Smooth muscle cell (in vitro differentiated cells): Measurements from ENCODE around the gene CEBPB. TPM values are rescaled to one million over a fixed set of nuclear protein-coding genes. Genes with fewer than 3 reads are reported as not detected.
A peak's percentile ranks its signal among the peaks of the same experiment; 100 is the strongest.
"Not testable (repeated sequence)": the region's sequence is repeated elsewhere in the genome, so short reads cannot be mapped to it uniquely, and the experiment has no call there.

Experiments used
- DNase-seq: peaks from one replicate; lab custom pipeline; 2025; ENCODE audit not compliant: unreplicated experiment; lab: John Stamatoyannopoulos, UW
- H2AFZ ChIP-seq: fragments of 200-600 bp; sonication (generic); 2 replicates; pipeline ENCODE4 v1.6.0; 2016; ENCODE audit warnings: antibody characterized with exemption, low read depth, mild to moderate bottlenecking
- H3F3A ChIP-seq: fragments of 200-600 bp; sonication (generic); 2 replicates; pipeline ENCODE4 v1.6.0; 2017; ENCODE audit warnings: antibody characterized with exemption, low read depth
- H3K27ac ChIP-seq: fragments of 200-600 bp; sonication (generic); 2 replicates; pipeline ENCODE4 v1.5.1; 2016; ENCODE audit warnings: low read depth, mild to moderate bottlenecking
- H3K27me3 ChIP-seq: fragments of 200-600 bp; sonication (generic); 2 replicates; pipeline ENCODE4 v1.6.1; 2016; ENCODE audit warnings: low read depth, mild to moderate bottlenecking
- H3K36me3 ChIP-seq: fragments of 200-600 bp; sonication (generic); 2 replicates; pipeline ENCODE4 v1.5.1; 2016; ENCODE audit warnings: low read depth
- H3K4me1 ChIP-seq: fragments of 200-600 bp; sonication (generic); 2 replicates; pipeline ENCODE4 v1.5.1; 2016; ENCODE audit warnings: low read depth
- H3K4me2 ChIP-seq: fragments of 200-600 bp; sonication (generic); 2 replicates; pipeline ENCODE4 v1.6.0; 2016; ENCODE audit warnings: mild to moderate bottlenecking
- H3K4me3 ChIP-seq: fragments of 200-600 bp; sonication (generic); 2 replicates; pipeline ENCODE4 v1.5.1; 2016; ENCODE audit warnings: mild to moderate bottlenecking
- H3K79me2 ChIP-seq: fragments of 200-600 bp; sonication (generic); 2 replicates; pipeline ENCODE4 v1.6.0; 2016; ENCODE audit warnings: low read depth, mild to moderate bottlenecking
- H3K9ac ChIP-seq: fragments of 200-600 bp; sonication (generic); 2 replicates; pipeline ENCODE4 v1.6.0; 2016; ENCODE audit warnings: low read depth
- H3K9me3 ChIP-seq: fragments of 200-600 bp; sonication (generic); replicated peaks from 2 replicates; pipeline ENCODE4 v1.5.1; 2016; ENCODE audit warnings: low read depth
- H4K20me1 ChIP-seq: fragments of 200-600 bp; sonication (generic); 2 replicates; pipeline ENCODE4 v1.6.0; 2016; ENCODE audit warnings: low read depth
- WGBS: methylation state at CpG from one replicate; pipeline ENCODE4 v1.1.7; 2016; ENCODE audit warnings: low lambda C conversion rate; 5-methylcytosine and 5-hydroxymethylcytosine counted together
- polyA plus RNA-seq: library from polyadenylated mRNA; unstranded; fragments of >200 nt; fragmentation: Nextera tagmentation; extraction: Ambion mirVana; gene quantifications from 2 replicates; pipeline ENCODE4 v1.2.1, GENCODE V29; 2016
- total RNA-seq: library from RNA; depleted of rRNA; stranded (reverse); fragments of >200 nt; gene quantifications from 2 replicates; pipeline ENCODE4 v1.2.3, GENCODE V29; 2014
- TF ChIP-seq, protein P1 (sequence below): fragments of 200-600 bp; sonication (generic); IDR thresholded peaks from 2 replicates; pipeline ENCODE4 v1.5.1; 2017; ENCODE audit warnings: borderline replicate concordance, mild to moderate bottlenecking, antibody characterized with exemption; ENCODE audit not compliant: insufficient read depth, poor library complexity, severe bottlenecking

Gene CEBPB
- total and polyA plus RNA-seq, 2 experiments from 2014 or later, result 38.0 to 117 TPM

DNA sequence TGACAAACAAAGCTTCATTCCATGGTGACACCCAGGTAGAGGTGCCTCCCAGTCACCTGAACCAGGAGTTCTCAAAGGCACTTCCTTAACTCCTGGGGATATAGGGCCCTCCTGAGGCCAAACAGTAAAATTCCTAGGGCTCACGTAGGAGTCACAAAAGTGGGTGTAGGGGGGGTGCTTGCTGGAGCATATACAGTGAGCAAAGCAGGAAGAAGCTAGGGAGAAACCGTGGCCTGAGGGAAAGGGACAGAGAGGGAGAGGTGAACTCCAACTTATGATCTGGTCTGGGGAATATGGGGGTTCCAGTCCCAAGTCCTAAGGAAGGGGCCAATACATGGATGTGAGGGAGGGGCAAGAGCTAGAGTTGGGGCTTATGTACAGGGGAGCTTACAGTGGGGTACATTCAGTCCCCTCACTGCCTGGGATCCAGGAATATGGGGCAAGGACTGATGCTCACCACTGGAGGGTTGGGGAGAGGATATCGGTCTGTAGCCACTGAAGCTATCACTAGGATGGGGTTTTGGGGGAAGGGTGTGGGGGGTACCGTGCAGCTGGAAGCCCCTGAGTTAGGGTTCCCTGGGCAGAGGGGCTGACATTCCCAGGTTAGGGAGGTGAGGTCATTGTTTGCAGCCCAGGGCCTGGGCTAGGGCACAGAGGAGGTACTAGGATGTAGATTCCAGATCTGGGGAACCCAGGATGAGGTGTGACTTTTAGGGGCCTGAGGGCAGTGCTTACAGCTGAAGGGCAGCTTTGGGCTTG lies 38.1 kb upstream of the CEBPB start:
- Histone ChIP-seq H3K4me1 (peaks cover 10% of the 10 kb centered on the region), H2AFZ (no peak overlapping the region)
- no peak for DNase-seq

GRCh38 chr20:50153153-50153499 lies 37.5 kb upstream of the CEBPB start:
- no peak for DNase-seq

More for the DNA sequence above, 38.1 kb upstream of the CEBPB start:
- H3K9me3 ChIP-seq, result no peaks in the 10 kb centered on the region
- H3F3A ChIP-seq, result no peaks in the 10 kb centered on the region
- no peaks in the 10 kb centered on the region for H3K27me3 ChIP-seq
- TF ChIP-seq, protein P1, sequence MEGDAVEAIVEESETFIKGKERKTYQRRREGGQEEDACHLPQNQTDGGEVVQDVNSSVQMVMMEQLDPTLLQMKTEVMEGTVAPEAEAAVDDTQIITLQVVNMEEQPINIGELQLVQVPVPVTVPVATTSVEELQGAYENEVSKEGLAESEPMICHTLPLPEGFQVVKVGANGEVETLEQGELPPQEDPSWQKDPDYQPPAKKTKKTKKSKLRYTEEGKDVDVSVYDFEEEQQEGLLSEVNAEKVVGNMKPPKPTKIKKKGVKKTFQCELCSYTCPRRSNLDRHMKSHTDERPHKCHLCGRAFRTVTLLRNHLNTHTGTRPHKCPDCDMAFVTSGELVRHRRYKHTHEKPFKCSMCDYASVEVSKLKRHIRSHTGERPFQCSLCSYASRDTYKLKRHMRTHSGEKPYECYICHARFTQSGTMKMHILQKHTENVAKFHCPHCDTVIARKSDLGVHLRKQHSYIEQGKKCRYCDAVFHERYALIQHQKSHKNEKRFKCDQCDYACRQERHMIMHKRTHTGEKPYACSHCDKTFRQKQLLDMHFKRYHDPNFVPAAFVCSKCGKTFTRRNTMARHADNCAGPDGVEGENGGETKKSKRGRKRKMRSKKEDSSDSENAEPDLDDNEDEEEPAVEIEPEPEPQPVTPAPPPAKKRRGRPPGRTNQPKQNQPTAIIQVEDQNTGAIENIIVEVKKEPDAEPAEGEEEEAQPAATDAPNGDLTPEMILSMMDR, result no peak
- WGBS, result 22% methylated on average over 4 of the region's 4 CpGs
- H3K9ac ChIP-seq, result peak overlapping the region; percentile 95
- H4K20me1 ChIP-seq, result peaks cover 32% of the 10 kb centered on the region
- peaks cover 58% of the 10 kb centered on the region for H3K79me2 ChIP-seq
- H3K36me3 ChIP-seq, result no peaks in the 10 kb centered on the region
- H3K27ac ChIP-seq, result peak overlapping the region; percentile 75
- peak overlapping the region; percentile 96 for H3K4me3 ChIP-seq
- peak overlapping the region; percentile 100 for H3K4me2 ChIP-seq

DNA sequence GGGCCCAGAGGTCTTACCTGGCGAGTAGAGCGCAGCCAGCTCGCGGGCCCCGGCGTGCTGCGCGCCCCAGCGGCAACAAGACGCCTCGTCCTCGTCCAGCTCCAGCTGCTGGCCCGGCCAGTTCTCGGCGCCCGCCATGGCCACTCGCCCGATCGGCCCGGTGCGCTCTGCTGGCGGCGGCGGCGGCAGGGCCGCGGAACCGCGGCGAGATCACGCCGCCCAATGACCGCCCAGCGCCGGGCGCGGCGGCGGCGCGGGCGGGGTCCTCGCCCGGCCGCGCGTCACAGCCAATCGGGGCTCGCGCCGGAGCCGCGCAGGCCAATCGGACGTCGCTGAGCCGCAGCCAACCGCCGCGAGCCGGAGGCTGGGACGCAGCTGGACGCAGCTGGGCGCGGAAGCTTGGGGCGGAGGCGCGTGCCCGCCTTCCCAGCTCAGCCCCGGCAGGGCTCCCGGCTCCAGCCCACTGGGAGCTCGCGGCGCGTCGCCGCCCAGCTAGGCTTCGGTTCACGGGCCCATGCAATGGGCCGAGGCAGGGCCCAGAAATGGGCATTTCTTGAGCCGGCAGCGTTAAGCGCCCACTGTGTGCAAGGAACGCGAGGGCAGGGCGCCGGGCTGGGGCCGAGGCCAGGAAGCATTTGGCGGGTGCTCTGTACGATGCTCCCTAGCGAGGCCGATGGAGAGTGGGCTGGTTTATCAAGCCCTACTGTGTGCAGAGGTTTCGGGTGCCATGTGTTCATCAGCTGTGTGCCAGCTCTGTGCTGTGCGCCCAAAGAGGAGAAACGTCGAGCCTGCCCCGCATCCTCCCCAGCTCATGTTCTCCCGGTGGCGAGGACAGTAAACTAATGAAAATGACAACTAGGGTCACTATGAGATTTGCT lies 36.9 kb upstream of the CEBPB start, which contains the start of gene PEDS1:
PEDS1 (minus strand) TSS at position 224 of the 878 bp plus-strand sequence; CDS start at position 138, 86 bp downstream.
- TF ChIP-seq, protein P1, result no peak
- 7% methylated on average over 62 of the region's 99 CpGs for WGBS
- Histone ChIP-seq H3F3A (no peaks in the 10 kb centered on the region), H3K9ac (peak within 1 kb of the TSS; percentile 95), H3K79me2 (peaks cover 47% of the 10 kb centered on the region), H3K9me3 (no peaks in the 10 kb centered on the region), H3K4me1 (peaks cover 10% of the 10 kb centered on the region), H3K36me3 (no peaks in the 10 kb centered on the region), H2AFZ (peak within 1 kb of the TSS; percentile 52), H4K20me1 (peaks cover 27% of the 10 kb centered on the region), H3K27ac (peak within 1 kb of the TSS; percentile 75), H3K4me2 (peak within 1 kb of the TSS; percentile 100), H3K4me3 (peak within 1 kb of the TSS; percentile 96), H3K27me3 (no peaks in the 10 kb centered on the region)
- peak; percentile 57 for DNase-seq

More at GRCh38 chr20:50153153-50153499, 37.5 kb upstream of the CEBPB start:
- Histone ChIP-seq H3K27ac (peak overlapping the region; percentile 75), H3K4me3 (peak overlapping the region; percentile 96), H4K20me1 (peaks cover 32% of the 10 kb centered on the region), H3F3A (no peaks in the 10 kb centered on the region), H3K4me2 (peak overlapping the region; percentile 100), H3K9ac (peak overlapping the region; percentile 95), H2AFZ (no peak overlapping the region), H3K9me3 (no peaks in the 10 kb centered on the region), H3K36me3 (no peaks in the 10 kb centered on the region), H3K79me2 (peaks cover 53% of the 10 kb centered on the region), H3K27me3 (no peaks in the 10 kb centered on the region), H3K4me1 (peaks cover 10% of the 10 kb centered on the region)
- WGBS, result 2% methylated on average over 18 of the region's 18 CpGs
- TF ChIP-seq, protein P1, result no peak

DNA sequence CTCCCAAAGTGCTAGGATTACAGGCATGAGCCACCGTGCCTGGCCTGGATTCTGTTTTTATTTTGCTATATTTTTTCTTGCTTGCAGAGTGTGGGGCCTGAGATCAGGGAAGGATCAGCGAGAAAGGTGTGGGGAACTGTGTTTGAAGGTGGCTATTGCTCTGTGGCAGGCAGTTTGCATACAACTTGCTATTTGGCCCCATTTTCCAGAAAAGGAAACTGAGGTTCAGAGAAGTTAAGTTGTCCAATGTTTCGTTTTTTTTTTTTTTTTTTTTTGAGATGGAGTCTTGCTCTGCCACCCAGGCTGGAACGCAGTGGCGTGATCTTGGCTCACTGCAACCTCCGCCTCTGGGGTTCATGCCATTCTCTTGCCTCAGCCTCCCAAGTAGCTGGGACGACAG lies 29.1 kb upstream of the CEBPB start:
- not testable (repeated sequence) for H3K79me2 ChIP-seq, H3K36me3 ChIP-seq, H4K20me1 ChIP-seq, H3K27me3 ChIP-seq, H2AFZ ChIP-seq, H3K4me2 ChIP-seq, H3K9ac ChIP-seq, H3K4me1 ChIP-seq, H3K27ac ChIP-seq, DNase-seq, H3K9me3 ChIP-seq, H3K4me3 ChIP-seq
- peaks cover 26% of the 10 kb centered on the region for H3F3A ChIP-seq
- WGBS, result 97% methylated on average over 7 of the region's 7 CpGs
